Right lobe of liver (tissue), 6 donors: Measurements from ENCODE around the gene AXIN1. TPM values are rescaled to one million over a fixed set of nuclear protein-coding genes. Genes with fewer than 3 reads are reported as not detected.
"Not testable (repeated sequence)": the region's sequence is repeated elsewhere in the genome, so short reads cannot be mapped to it uniquely, and the experiment has no call there.

ENCODE experiments used
- ATAC-seq, 4 donors: fragments of 200-7000 bp; cut with Tn5 transposase; one replicate each; pipeline ENCODE4 v1.9.1; 2020; ENCODE audit warnings: mild to moderate bottlenecking in 4 of 4, moderate library complexity in 4 of 4
- DNase-seq, 3 donors: peaks; one replicate each; pipeline ENCODE4 v3.0.0-alpha.2; 2020
- H3K27ac ChIP-seq, 3 donors: fragments of 200-600 bp; one replicate each; pipeline ENCODE4 v1.8.0; 2022
- H3K27me3 ChIP-seq, 2 donors: fragments of 200-600 bp; one replicate each; pipeline ENCODE4 v1.8.0; 2022
- H3K36me3 ChIP-seq, 4 donors: fragments of 200-600 bp; sonication (generic) in 1 of 4; one replicate each; pipeline versions ENCODE4 v1.5.1 to v1.8.0; 2017 to 2022; ENCODE audit warnings: control low read depth in 1 of 4
- H3K4me1 ChIP-seq, 4 donors: fragments of 200-600 bp; sonication (generic) in 1 of 4; one replicate each; pipeline versions ENCODE4 v1.5.1 to v1.8.0; 2017 to 2022; ENCODE audit warnings: control low read depth in 1 of 4
- H3K4me3 ChIP-seq, 3 donors: fragments of 200-600 bp; one replicate each; pipeline ENCODE4 v1.8.0; 2022
- H3K9me3 ChIP-seq, 4 donors: fragments of 200-600 bp; sonication (generic) in 1 of 4; one replicate each; pipeline versions ENCODE4 v1.5.1 to v1.8.0; 2017 to 2022; ENCODE audit warnings: control low read depth in 1 of 4
- CTCF ChIP-seq, 4 donors: fragments of 200-600 bp in 3 of 4; fragments of 450-650 bp in 1 of 4; IDR thresholded peaks; one replicate each; pipeline versions ENCODE4 v1.5.1 to v1.8.0; 2016 to 2022; ENCODE audit warnings: antibody characterized with exemption in 4 of 4, mild to moderate bottlenecking in 2 of 4
- POLR2A ChIP-seq: fragments of 450-650 bp; IDR thresholded peaks from one replicate; pipeline ENCODE4 v1.6.1; 2017; ENCODE audit warnings: antibody characterized with exemption, mild to moderate bottlenecking
- whole genome bisulfite sequencing: methylation state at CpG from one replicate; pipeline ENCODE4 v1.1.6; 2018; ENCODE audit warnings: low coverage, low lambda C conversion rate; ENCODE audit not compliant: insufficient coverage; ENCODE audit errors: missing lambda C conversion rate; 5-methylcytosine and 5-hydroxymethylcytosine counted together
- intact Hi-C, 2 donors: fragments of 100-400 bp; cut with DNase I; formaldehyde crosslinking; loops; one replicate each; pipeline versions ENCODE4 v1.11.2 to v1.14.1; 2022
- total RNA-seq, 6 experiments: library from RNA; depleted of rRNA in 2 of 6; stranded (reverse); fragments of >200 nt in 2 of 6; fragmentation: NEBNext Ultra II Directional in 3 of 6; extraction: Animal tissue kit (Norgen Biotek cat#: 25700) in 3 of 6; gene quantifications; one replicate each; pipeline versions ENCODE4 v1.1.0 to v1.2.4, GENCODE V29; 2016 to 2023
- donor health status: DM: no; HTN: yes; CAD: no.
- donor health status: DM: no; HTN: no; CAD: no.
- donor health status: DM: no; HTN: no; CAD: no.
- donor health status: DM: no; HTN: yes; CAD: no.
- donor health status: DM: no; HTN: yes; CAD: no.

Gene AXIN1
- total RNA-seq, 6 experiments from 2014 or later, result 5.5 to 17.4 (median 9.4) TPM

GRCh38 chr16:349211-349610 lies 3.3 kb downstream of the AXIN1 start:
- ATAC-seq, result no peak
- H3K27me3 ChIP-seq, result no peaks in the 10 kb centered on the region
- no peak for DNase-seq
- H3K27ac ChIP-seq, result no peak overlapping the region
- intact Hi-C loops, result no loop called here
- 85% methylated on average over 1 of the region's 7 CpGs for WGBS
- H3K9me3 ChIP-seq, result no peaks in the 10 kb centered on the region
- H3K4me1 ChIP-seq, result peaks cover 0 to 11% (median 2%) of the 10 kb centered on the region in 4 donors
- TF ChIP-seq CTCF (IDR thresholded peaks at IDR 0.05) (no peak), POLR2A (no peak)
- H3K4me3 ChIP-seq, result no peak overlapping the region
- H3K36me3 ChIP-seq, result peaks cover 0 to 15% (median 0%) of the 10 kb centered on the region in 4 donors

- H3K4me3 ChIP-seq, DNase-seq, H3K27ac ChIP-seq, H3K27me3 ChIP-seq, intact Hi-C loops, ATAC-seq, H3K9me3 ChIP-seq: not testable (repeated sequence)
- H3K4me1 ChIP-seq, result peaks cover 0 to 11% (median 2%) of the 10 kb centered on the region in 4 donors
- 96% methylated on average over 3 of the region's 10 CpGs for WGBS
- peaks cover 0 to 15% (median 0%) of the 10 kb centered on the region in 4 donors for H3K36me3 ChIP-seq
Measured at GRCh38 chr16:348495-348894, 4.0 kb downstream of the AXIN1 start.

- WGBS, result 93% methylated on average over 3 of the region's 6 CpGs
- intact Hi-C loops, result no loop called here
Measured at GRCh38 chr16:347203-347602, 5.3 kb downstream of the AXIN1 start.

DNA sequence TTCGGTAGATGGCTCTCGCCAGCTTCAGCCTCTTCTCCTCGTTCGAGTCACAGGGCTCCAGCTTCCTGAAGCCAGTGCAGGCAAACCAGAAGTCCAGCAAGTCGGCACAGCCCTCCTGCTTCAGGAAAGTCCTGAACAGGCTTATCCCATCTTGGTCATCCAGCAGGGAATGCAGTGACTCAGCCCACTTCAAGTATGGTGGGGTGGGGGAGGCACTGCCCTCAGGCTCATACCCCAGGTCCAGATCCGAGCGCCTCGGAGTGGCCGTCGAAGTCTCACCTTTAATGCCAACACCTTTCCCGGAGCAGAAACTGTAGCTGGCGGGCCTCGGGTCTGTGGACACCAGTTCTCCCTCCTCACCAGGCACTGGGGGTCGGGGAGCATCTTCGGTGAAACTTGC lies 5.9 kb downstream of the AXIN1 start:
- DNase-seq (no peak), ATAC-seq (no peak)
- no peaks in the 10 kb centered on the region for H3K9me3 ChIP-seq
- H3K4me1 ChIP-seq, result peaks cover 0 to 6% (median 0%) of the 10 kb centered on the region in 4 donors
- H3K27me3 ChIP-seq, result no peaks in the 10 kb centered on the region
- H3K4me3 ChIP-seq, result no peak overlapping the region
- peaks cover 0 to 15% (median 0%) of the 10 kb centered on the region in 4 donors for H3K36me3 ChIP-seq
- H3K27ac ChIP-seq, result no peak overlapping the region
- WGBS, result 86% methylated on average over 4 of the region's 15 CpGs
- TF ChIP-seq CTCF (IDR thresholded peaks at IDR 0.05) (no peak), POLR2A (no peak)
- intact Hi-C loops, result no loop called here

More at GRCh38 chr16:347203-347602, 5.3 kb downstream of the AXIN1 start:
- no peak for ATAC-seq
- H3K4me1 ChIP-seq, result peaks cover 0 to 8% (median 0%) of the 10 kb centered on the region in 4 donors
- H3K36me3 ChIP-seq, result peaks cover 0 to 15% (median 0%) of the 10 kb centered on the region in 4 donors
- no peaks in the 10 kb centered on the region for H3K9me3 ChIP-seq
- no peak overlapping the region for H3K27ac ChIP-seq
- no peak for DNase-seq
- H3K27me3 ChIP-seq, result no peaks in the 10 kb centered on the region
- no peak overlapping the region for H3K4me3 ChIP-seq
- no peak for TF ChIP-seq POLR2A
- TF ChIP-seq CTCF (IDR thresholded peaks at IDR 0.05), result no peak

GRCh38 chr16:345772-346171 lies 6.8 kb downstream of the AXIN1 start:
- Histone ChIP-seq H3K4me1 (no peaks in the 10 kb centered on the region), H3K4me3 (no peak overlapping the region), H3K36me3 (peaks cover 0 to 15% (median 0%) of the 10 kb centered on the region in 4 donors), H3K27ac (no peak overlapping the region), H3K9me3 (no peaks in the 10 kb centered on the region), H3K27me3 (no peaks in the 10 kb centered on the region)
- intact Hi-C loops, result no loop called here
- WGBS, result 79% methylated on average over 8 of the region's 11 CpGs
- DNase-seq, result no peak
- ATAC-seq, result no peak
- TF ChIP-seq CTCF (IDR thresholded peaks at IDR 0.05) (no peak), POLR2A (no peak)
